ENCODE measurements around the gene TEPSIN. TPM values are rescaled to one million over a fixed set of nuclear protein-coding genes. Genes with fewer than 3 reads are reported as not detected.

The TEPSIN gene
- total and polyA plus RNA-seq, 4 donors, result 3.2 to 22.9 (median 10.7) TPM

DNA sequence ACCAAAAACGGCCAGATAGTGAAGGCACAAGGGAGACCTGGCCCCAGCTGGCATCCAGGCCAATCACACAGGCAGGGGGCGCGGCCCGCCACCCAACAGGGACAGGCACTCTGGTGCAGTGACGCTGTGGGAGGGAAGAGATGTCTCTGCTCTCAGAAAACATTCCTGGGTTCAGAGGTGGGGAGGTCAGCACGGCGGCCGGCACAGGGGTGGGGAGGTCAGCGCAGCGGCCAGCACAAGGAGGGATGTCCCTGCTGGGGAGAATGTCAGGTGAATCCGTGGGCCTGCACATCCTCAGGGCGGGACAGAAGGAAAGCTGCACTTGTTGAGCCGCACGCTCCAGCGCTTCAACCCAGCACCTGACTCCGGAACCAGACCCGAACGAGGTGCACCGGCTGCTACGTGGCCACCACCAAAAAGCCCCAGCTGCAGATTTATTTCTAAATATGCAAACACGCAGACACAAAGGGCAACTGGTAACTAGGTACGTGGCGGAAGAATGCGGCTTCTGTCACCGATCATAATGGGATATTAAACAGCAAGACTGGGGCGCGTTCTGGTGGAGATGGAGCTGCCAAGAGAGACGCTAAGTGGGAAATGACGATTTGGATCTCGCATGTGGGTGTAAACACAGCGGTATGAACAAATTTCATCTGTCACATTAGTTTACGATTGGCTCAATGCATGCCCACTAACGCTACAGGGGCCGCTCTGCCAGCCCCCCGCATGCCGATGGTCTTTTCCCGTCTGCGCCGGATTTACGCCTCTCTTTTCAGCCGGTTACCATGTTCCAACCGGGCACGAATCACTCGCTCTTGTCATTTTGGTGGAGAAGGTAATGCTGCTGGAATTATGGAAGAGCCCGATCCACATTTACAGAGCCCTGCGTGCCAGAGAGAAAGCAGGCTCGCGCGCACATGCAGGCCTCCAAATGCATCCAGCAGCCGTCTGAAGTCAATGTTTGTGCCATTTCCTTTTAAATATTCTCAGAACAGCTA, 40.7 kb upstream of the TEPSIN start (continued):
- TF ChIP-seq YY1 (IDR thresholded peaks at IDR 0.05), result no peak
- no peak for TF ChIP-seq SP1 (IDR thresholded peaks at IDR 0.05)
- TF ChIP-seq GABPA (IDR thresholded peaks at IDR 0.05 in 1 of 2, conservative IDR thresholded peaks at IDR 0.05 in 1 of 2), result no peak
- no peak for TF ChIP-seq TAF1 (conservative IDR thresholded peaks at IDR 0.05)
- TF ChIP-seq RAD21 (IDR thresholded peaks at IDR 0.05), result no peak
- TF ChIP-seq, protein P1, sequence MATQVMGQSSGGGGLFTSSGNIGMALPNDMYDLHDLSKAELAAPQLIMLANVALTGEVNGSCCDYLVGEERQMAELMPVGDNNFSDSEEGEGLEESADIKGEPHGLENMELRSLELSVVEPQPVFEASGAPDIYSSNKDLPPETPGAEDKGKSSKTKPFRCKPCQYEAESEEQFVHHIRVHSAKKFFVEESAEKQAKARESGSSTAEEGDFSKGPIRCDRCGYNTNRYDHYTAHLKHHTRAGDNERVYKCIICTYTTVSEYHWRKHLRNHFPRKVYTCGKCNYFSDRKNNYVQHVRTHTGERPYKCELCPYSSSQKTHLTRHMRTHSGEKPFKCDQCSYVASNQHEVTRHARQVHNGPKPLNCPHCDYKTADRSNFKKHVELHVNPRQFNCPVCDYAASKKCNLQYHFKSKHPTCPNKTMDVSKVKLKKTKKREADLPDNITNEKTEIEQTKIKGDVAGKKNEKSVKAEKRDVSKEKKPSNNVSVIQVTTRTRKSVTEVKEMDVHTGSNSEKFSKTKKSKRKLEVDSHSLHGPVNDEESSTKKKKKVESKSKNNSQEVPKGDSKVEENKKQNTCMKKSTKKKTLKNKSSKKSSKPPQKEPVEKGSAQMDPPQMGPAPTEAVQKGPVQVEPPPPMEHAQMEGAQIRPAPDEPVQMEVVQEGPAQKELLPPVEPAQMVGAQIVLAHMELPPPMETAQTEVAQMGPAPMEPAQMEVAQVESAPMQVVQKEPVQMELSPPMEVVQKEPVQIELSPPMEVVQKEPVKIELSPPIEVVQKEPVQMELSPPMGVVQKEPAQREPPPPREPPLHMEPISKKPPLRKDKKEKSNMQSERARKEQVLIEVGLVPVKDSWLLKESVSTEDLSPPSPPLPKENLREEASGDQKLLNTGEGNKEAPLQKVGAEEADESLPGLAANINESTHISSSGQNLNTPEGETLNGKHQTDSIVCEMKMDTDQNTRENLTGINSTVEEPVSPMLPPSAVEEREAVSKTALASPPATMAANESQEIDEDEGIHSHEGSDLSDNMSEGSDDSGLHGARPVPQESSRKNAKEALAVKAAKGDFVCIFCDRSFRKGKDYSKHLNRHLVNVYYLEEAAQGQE (IDR thresholded peaks at IDR 0.05), result no peak

DNA sequence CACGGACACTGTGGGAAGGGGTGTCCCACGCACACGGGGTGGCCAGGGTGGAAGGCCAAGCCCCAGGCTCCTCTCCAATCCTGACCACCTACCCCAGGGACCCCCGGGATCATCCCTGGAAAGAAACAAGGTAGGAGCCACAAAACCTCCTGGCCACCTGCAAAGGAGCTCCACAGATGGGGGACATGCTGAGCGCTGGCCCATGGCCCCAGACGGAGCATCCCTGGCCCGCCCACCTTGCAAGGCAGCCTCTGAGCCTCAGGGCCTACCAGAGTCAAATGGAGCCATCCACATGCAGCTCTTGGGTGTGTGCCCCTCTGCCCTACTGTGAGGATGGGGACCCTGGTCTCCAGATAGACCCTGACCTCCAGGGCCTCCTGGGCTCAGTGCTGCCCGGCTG, 40.0 kb upstream of the TEPSIN start:
- 97% methylated on average over 8 of the region's 8 CpGs for WGBS
- H3K36me3 ChIP-seq (ENCODE audit: control insufficient read depth in 4 of 4, insufficient read depth in 3 of 4, low read depth in 1 of 4, low read length in 3 of 4), result peaks cover 21 to 74% (median 36%) of the 10 kb centered on the region in 4 donors
- no peak overlapping the region for H3K9ac ChIP-seq (ENCODE audit: low read depth in 1 of 2, low read length in 2 of 2)
- no peak for TF ChIP-seq YY1 (IDR thresholded peaks at IDR 0.05)
- no peak overlapping the region for H3K27ac ChIP-seq (ENCODE audit: low read depth in 1 of 2, low read length in 2 of 2)
- DNase-seq (ENCODE audit: low spot score), result no peak
- no peaks in the 10 kb centered on the region for H3K4me1 ChIP-seq (ENCODE audit: control insufficient read depth in 4 of 4, insufficient read depth in 4 of 4, low read length in 3 of 4)
- H3K4me3 ChIP-seq (ENCODE audit: low read depth in 1 of 3, low read length in 3 of 3), result no peak overlapping the region
- H3K9me3 ChIP-seq (ENCODE audit: control insufficient read depth in 4 of 4, low read length in 3 of 4), result no peaks in the 10 kb centered on the region
- no peaks in the 10 kb centered on the region for H3K27me3 ChIP-seq (ENCODE audit: control insufficient read depth in 4 of 4, insufficient read depth in 4 of 4, low read length in 3 of 4)

DNA sequence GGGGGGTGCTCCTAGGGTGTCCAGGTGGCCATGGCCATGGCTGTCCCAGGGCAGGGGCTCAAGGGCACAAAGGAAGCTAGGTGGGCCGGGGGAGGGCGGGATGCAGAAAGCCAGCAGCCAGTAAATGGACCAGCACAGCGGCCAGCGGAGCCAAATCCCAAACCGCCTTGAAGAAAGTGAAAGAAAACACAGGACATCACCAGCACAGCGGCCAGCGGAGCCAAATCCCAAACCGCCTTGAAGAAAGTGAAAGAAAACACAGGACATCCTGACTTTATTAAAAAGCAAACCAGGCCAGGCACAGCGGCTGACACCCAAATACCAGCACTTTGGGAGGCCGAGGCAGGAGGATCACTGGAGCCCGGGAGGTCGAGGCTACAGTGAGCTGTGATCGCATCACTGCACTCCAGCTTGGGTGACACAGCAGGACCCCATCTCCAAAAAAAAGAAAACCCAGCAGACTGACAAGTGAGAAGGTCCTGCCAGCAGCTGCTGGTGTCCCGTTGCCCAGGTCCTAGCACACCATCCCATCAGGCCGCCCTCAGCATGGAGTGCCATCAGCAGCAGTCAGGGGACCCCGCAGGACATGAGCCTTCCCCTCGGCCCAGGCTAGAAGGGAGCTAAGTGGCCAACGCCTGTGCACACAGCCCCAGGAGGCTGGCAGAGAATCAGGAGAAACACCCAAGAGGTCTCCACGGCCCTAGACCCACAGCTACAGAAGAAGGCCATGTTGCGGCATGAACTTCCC, 39.3 kb upstream of the TEPSIN start:
- Histone ChIP-seq H3K4me1 (ENCODE audit: control insufficient read depth in 4 of 4, insufficient read depth in 4 of 4, low read length in 3 of 4) (no peaks in the 10 kb centered on the region), H3K27ac (ENCODE audit: low read depth in 1 of 2, low read length in 2 of 2) (no peak overlapping the region), H3K27me3 (ENCODE audit: control insufficient read depth in 4 of 4, insufficient read depth in 4 of 4, low read length in 3 of 4) (no peaks in the 10 kb centered on the region), H3K36me3 (ENCODE audit: control insufficient read depth in 4 of 4, insufficient read depth in 3 of 4, low read depth in 1 of 4, low read length in 3 of 4) (peaks cover 28 to 79% (median 41%) of the 10 kb centered on the region in 4 donors), H3K4me3 (ENCODE audit: low read depth in 1 of 3, low read length in 3 of 3) (no peak overlapping the region), H3K9me3 (ENCODE audit: control insufficient read depth in 4 of 4, low read length in 3 of 4) (no peaks in the 10 kb centered on the region), H3K9ac (ENCODE audit: low read depth in 1 of 2, low read length in 2 of 2) (no peak overlapping the region)
- no peak for TF ChIP-seq JUND (IDR thresholded peaks at IDR 0.05)
- no peak for TF ChIP-seq SP1 (IDR thresholded peaks at IDR 0.05)
- no peak for TF ChIP-seq HNF4G (IDR thresholded peaks at IDR 0.05)
- TF ChIP-seq, protein P2, sequence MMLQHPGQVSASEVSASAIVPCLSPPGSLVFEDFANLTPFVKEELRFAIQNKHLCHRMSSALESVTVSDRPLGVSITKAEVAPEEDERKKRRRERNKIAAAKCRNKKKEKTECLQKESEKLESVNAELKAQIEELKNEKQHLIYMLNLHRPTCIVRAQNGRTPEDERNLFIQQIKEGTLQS (IDR thresholded peaks at IDR 0.05), result no peak
- no peak for TF ChIP-seq RXRA (IDR thresholded peaks at IDR 0.05)
- 95% methylated on average over 20 of the region's 20 CpGs for whole genome bisulfite sequencing
- DNase-seq (ENCODE audit: low spot score), result no peak
